Osteocyte (in vitro differentiated cells): ENCODE results near the gene ETFA. TPM values are rescaled to one million over a fixed set of nuclear protein-coding genes. Genes with fewer than 3 reads are reported as not detected.
"Not testable (repeated sequence)": the region's sequence is repeated elsewhere in the genome, so short reads cannot be mapped to it uniquely, and the experiment has no call there.

ENCODE experiments used
- DNase-seq: peaks from one replicate; pipeline ENCODE4 v3.0.0; 2021; ENCODE audit warnings: mixed read lengths; ENCODE audit not compliant: unreplicated experiment; ENCODE audit errors: extremely low spot score
- H3K27ac Mint-ChIP-seq: one replicate; pipeline ENCODE4 v1.8.0; 2021; ENCODE audit warnings: mild to moderate bottlenecking, mixed read lengths; ENCODE audit not compliant: unreplicated experiment
- H3K27me3 Mint-ChIP-seq: one replicate; pipeline ENCODE4 v1.8.0; 2021; ENCODE audit warnings: mixed read lengths; ENCODE audit not compliant: unreplicated experiment
- H3K36me3 Mint-ChIP-seq: one replicate; pipeline ENCODE4 v1.8.0; 2021; ENCODE audit warnings: mixed read lengths; ENCODE audit not compliant: unreplicated experiment
- H3K4me1 Mint-ChIP-seq: one replicate; pipeline ENCODE4 v1.8.0; 2021; ENCODE audit warnings: mixed read lengths; ENCODE audit not compliant: unreplicated experiment
- H3K4me3 Mint-ChIP-seq: one replicate; pipeline ENCODE4 v1.8.0; 2021; ENCODE audit warnings: mild to moderate bottlenecking, moderate library complexity, mixed read lengths; ENCODE audit not compliant: unreplicated experiment
- H3K9me3 Mint-ChIP-seq: one replicate; pipeline ENCODE4 v1.8.0; 2021; ENCODE audit warnings: mixed read lengths; ENCODE audit not compliant: unreplicated experiment
- CTCF ChIP-seq: fragments of 200-600 bp; sonication (generic); IDR thresholded peaks from 2 replicates; pipeline ENCODE4 v1.5.0; 2021; ENCODE audit warnings: antibody characterized with exemption, mild to moderate bottlenecking, moderate library complexity
- total RNA-seq: library from RNA; stranded (reverse); gene quantifications from 2 replicates; pipeline ENCODE4 v1.2.1, GENCODE V29; 2021

Gene ETFA
- total RNA-seq, 1 donor from 2014 or later = 98.2 TPM

DNA sequence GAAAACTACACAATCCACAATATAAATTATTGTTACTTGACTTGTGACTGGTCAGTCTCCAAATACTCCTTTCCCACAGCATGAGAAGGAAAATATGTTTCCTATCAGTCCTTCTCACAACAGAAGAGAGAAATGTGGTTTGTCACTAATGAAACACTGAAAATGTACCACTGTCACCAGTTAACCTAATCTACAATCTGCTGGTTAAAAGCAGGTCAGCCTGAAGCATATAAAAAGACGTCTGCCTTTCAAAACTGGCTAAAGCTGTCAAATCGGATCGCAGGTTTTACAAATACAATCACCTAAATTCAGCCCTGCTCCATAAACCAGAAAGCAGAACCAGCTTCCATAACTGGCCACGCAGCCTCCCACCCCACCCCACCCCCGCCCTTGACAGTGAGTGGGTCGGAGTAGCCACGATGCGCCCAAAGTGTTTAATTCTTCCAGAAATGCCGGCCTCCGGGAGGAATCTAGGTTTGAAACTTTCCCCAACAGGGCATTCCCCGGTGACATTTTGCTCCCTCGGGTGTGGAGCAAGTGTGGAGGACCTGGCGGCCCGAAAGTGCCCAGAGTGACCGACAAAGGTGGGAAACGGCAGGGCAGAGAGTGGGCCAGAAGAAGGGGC lies 682 bp downstream of the ETFA start:
- DNase-seq = no peak
- peak overlapping the region; percentile 89 for H3K27ac Mint-ChIP-seq

DNA sequence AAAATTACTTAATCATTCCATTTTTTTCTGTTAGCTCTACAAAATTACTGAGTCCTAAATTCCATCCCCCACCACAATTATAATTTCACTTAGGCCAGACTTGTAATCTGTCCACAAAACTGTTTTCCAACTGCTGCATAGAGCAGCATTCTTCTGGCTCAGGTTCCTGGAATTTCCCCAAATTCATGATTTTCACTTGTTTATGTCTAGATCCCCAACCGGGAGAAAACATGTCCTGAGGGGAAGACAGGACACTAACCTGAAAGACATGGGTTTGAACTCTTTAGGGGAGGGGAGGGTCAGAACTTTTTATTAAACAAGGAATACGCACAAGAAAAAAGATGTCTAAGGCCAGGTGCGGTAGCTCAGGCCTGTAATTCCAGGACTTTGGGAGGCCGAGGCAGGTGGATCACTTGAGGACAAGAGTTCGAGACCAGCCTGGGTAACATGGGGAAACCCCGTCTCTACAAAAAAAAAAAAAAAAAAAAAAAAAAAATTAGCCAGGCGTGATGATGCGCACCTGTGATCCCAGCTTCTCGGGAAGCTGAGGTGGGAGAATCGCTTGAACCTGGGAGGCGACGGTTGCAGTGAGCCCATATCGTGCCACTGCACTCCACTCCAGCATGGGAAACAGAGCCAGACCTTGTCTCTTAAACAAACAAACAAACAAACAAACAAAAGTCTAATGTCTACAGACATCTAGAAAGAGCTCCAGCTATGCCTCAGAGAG lies 1.5 kb downstream of the ETFA start:
- peak overlapping the region; percentile 89 for H3K27ac Mint-ChIP-seq
- H3K4me1 Mint-ChIP-seq = peaks cover 33% of the 10 kb centered on the region
- TF ChIP-seq CTCF = no peak
- no peaks in the 10 kb centered on the region for H3K27me3 Mint-ChIP-seq
- peaks cover 3% of the 10 kb centered on the region for H3K9me3 Mint-ChIP-seq
- H3K36me3 Mint-ChIP-seq = peaks cover 1% of the 10 kb centered on the region
- H3K4me3 Mint-ChIP-seq = peak overlapping the region; percentile 86
- no peak for DNase-seq

More for the DNA sequence above, 682 bp downstream of the ETFA start:
- H3K36me3 Mint-ChIP-seq = peaks cover 1% of the 10 kb centered on the region
- H3K4me3 Mint-ChIP-seq = peak overlapping the region; percentile 86
- TF ChIP-seq CTCF = no peak
- H3K27me3 Mint-ChIP-seq = no peaks in the 10 kb centered on the region
- H3K9me3 Mint-ChIP-seq = no peaks in the 10 kb centered on the region
- peaks cover 32% of the 10 kb centered on the region for H3K4me1 Mint-ChIP-seq

DNA sequence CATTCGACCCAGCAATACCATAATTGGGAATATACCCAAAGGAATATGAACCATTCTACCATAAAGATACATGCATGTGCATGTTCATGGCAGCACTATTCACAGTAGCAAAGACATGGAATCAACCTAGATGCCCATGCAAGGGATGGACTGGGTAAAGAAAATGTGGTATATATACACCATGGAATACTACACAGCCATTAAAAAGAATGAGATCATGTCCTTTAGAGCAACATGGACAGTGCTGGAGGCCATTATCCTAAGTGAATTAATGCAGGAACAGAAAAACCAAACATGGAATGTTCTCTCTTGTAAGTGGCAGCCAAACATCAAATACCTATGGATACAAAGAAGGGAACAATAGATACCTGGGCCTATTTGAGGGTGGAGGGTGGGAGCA lies 7.4 kb downstream of the ETFA start:
- H3K9me3 Mint-ChIP-seq = peaks cover 3% of the 10 kb centered on the region
- TF ChIP-seq CTCF = no peak
- DNase-seq = no peak
- H3K27me3 Mint-ChIP-seq = no peaks in the 10 kb centered on the region
- no peak overlapping the region for H3K4me3 Mint-ChIP-seq
- H3K27ac Mint-ChIP-seq = no peak overlapping the region
- H3K4me1 Mint-ChIP-seq = peaks cover 13% of the 10 kb centered on the region
- H3K36me3 Mint-ChIP-seq = no peaks in the 10 kb centered on the region

GRCh38 chr15:76299786-76300185 lies 11.5 kb downstream of the ETFA start:
- no peaks in the 10 kb centered on the region for H3K9me3 Mint-ChIP-seq
- peaks cover 9% of the 10 kb centered on the region for H3K4me1 Mint-ChIP-seq
- no peak for TF ChIP-seq CTCF
- H3K36me3 Mint-ChIP-seq = no peaks in the 10 kb centered on the region
- no peak overlapping the region for H3K4me3 Mint-ChIP-seq
- no peak for DNase-seq
- no peaks in the 10 kb centered on the region for H3K27me3 Mint-ChIP-seq
- H3K27ac Mint-ChIP-seq = no peak overlapping the region

DNA sequence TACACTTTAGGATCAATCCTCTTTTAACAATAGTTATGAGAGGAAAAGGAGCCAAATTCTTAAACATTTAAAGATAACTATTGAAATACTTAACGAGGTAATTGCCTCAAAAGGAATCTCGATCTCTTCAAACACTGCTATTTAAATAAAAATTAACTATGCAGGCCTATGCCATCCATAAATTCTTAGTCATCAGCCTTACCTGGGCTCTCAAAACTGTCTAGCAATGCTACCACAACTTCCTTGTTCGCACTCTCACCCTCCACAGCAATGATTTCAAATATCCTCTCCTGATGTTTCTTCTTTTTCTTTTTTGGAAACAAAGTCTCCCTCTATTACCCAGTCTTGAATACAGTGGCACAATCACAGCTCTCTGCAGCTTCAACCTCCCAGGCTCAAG lies 12.3 kb downstream of the ETFA start:
- no peak overlapping the region for H3K27ac Mint-ChIP-seq
- H3K27me3 Mint-ChIP-seq = no peaks in the 10 kb centered on the region
- H3K4me3 Mint-ChIP-seq = no peak overlapping the region
- TF ChIP-seq CTCF = no peak
- DNase-seq = no peak
- peaks cover 9% of the 10 kb centered on the region for H3K4me1 Mint-ChIP-seq
- H3K36me3 Mint-ChIP-seq = no peaks in the 10 kb centered on the region
- no peaks in the 10 kb centered on the region for H3K9me3 Mint-ChIP-seq

DNA sequence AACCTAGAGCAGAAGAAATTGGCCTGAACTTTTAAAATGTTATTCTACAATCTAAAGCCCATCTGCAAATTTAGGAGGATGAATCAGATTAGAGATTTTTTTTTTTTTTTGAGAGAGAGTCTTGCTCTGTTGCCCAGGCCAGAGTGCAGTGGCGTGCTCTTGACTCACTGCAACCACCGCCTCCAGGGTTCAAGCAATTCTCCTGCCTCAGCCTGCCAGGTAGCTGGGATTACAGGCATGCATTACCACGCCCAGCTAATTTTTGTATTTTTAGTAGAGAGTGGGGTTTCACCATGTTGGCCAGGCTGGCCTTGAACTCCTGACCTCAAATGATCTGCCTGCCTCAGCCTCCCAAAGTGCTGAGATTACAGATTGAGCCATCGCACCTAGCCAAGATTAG lies 13.3 kb downstream of the ETFA start:
- not testable (repeated sequence) for H3K4me3 Mint-ChIP-seq, DNase-seq, H3K36me3 Mint-ChIP-seq, H3K27me3 Mint-ChIP-seq, H3K27ac Mint-ChIP-seq, H3K9me3 Mint-ChIP-seq
- H3K4me1 Mint-ChIP-seq = peaks cover 16% of the 10 kb centered on the region
